Endodermal cell (in vitro differentiated cells): ENCODE data around the gene POLE. TPM values are rescaled to one million over a fixed set of nuclear protein-coding genes. Genes with fewer than 3 reads are reported as not detected.

Experiments used
- DNase-seq: peaks from one replicate; pipeline ENCODE4 v3.0.0-alpha.2; 2017
- H3K27ac ChIP-seq: 2 replicates; pipeline ENCODE4 v1.5.1; 2013; ENCODE audit warnings: mild to moderate bottlenecking, low read depth, low read length, moderate library complexity
- H3K27me3 ChIP-seq: 2 replicates; pipeline ENCODE4 v1.6.1; 2013; ENCODE audit warnings: mild to moderate bottlenecking, low read length, moderate library complexity; ENCODE audit not compliant: insufficient read depth, control insufficient read depth, poor library complexity, severe bottlenecking
- H3K36me3 ChIP-seq: 2 replicates; pipeline ENCODE4 v1.7.0; 2013; ENCODE audit warnings: mild to moderate bottlenecking, low read length, moderate library complexity; ENCODE audit not compliant: control insufficient read depth, insufficient read depth
- H3K4me1 ChIP-seq: one replicate; pipeline ENCODE4 v1.7.0; 2013; ENCODE audit warnings: low read length; ENCODE audit not compliant: control insufficient read depth, insufficient read depth
- H3K4me3 ChIP-seq: 2 replicates; pipeline ENCODE4 v1.5.1; 2013; ENCODE audit warnings: mild to moderate bottlenecking, low read length, moderate library complexity
- H3K9ac ChIP-seq: 2 replicates; pipeline ENCODE4 v1.6.1; 2013; ENCODE audit warnings: mild to moderate bottlenecking, low read length, moderate library complexity; ENCODE audit not compliant: poor library complexity, severe bottlenecking; ENCODE audit errors: extremely low read depth
- H3K9me3 ChIP-seq: 2 replicates; pipeline ENCODE4 v1.6.1; 2013; ENCODE audit warnings: mild to moderate bottlenecking, low read length, moderate library complexity; ENCODE audit not compliant: control insufficient read depth
- H3K27ac Mint-ChIP-seq: 2 replicates; pipeline ENCODE4 v1.8.0; 2020; ENCODE audit warnings: mixed read lengths
- H3K27me3 Mint-ChIP-seq: 2 replicates; pipeline ENCODE4 v1.8.0; 2021; ENCODE audit warnings: mild to moderate bottlenecking, mixed read lengths; ENCODE audit not compliant: insufficient read depth
- H3K36me3 Mint-ChIP-seq: 2 replicates; pipeline ENCODE4 v1.8.0; 2020; ENCODE audit warnings: low read depth, mixed read lengths
- H3K4me1 Mint-ChIP-seq: 2 replicates; pipeline ENCODE4 v1.8.0; 2020; ENCODE audit warnings: mixed read lengths
- H3K4me3 Mint-ChIP-seq: 2 replicates; pipeline ENCODE4 v1.8.0; 2020; ENCODE audit warnings: mild to moderate bottlenecking, moderate library complexity, mixed read lengths
- H3K9me3 Mint-ChIP-seq: 2 replicates; pipeline ENCODE4 v1.8.0; 2020; ENCODE audit warnings: mild to moderate bottlenecking, mixed read lengths
- CTCF ChIP-seq: fragments of 200-600 bp; sonication (generic); conservative IDR thresholded peaks from 2 replicates; pipeline ENCODE4 v1.5.0; 2021; ENCODE audit warnings: antibody characterized with exemption, mild to moderate bottlenecking
- WGBS, 2 experiments: methylation state at CpG; one replicate each; pipeline versions ENCODE4 v1.1.5 to v1.1.7; 2013; ENCODE audit warnings: missing lambda C conversion rate in 2 of 2, mixed read lengths in 1 of 2; ENCODE audit not compliant: insufficient coverage in 1 of 2, insufficient read length in 1 of 2; 5-methylcytosine and 5-hydroxymethylcytosine counted together
- total RNA-seq, 2 donors: library from RNA; stranded (reverse); fragmentation: NEBNext Ultra II Directional in 1 of 2; extraction: Animal tissue kit (Norgen Biotek cat#: 25700) in 1 of 2; gene quantifications; 2 replicates in 1 of 2; 3 replicates in 1 of 2; pipeline ENCODE4 v1.2.1, GENCODE V29; 2021

Gene POLE
- total RNA-seq, 2 donors from 2014 or later: 165 to 212 TPM

- 92 to 100% methylated on average over 2 to 7 of the region's 7 CpGs for WGBS, 2 experiments
- H3K9me3 Mint-ChIP-seq: no peaks in the 10 kb centered on the region
- Histone ChIP-seq H3K27me3 (no peaks in the 10 kb centered on the region), H3K4me3 (no peak overlapping the region), H3K36me3 (peaks cover 90% of the 10 kb centered on the region), H3K4me1 (no peaks in the 10 kb centered on the region), H3K9me3 (no peaks in the 10 kb centered on the region), H3K9ac (no peak overlapping the region), H3K27ac (no peak overlapping the region)
- no peak for TF ChIP-seq CTCF
- no peak overlapping the region for H3K27ac Mint-ChIP-seq
- DNase-seq: no peak
- H3K36me3 Mint-ChIP-seq: peaks cover 82% of the 10 kb centered on the region
- H3K4me3 Mint-ChIP-seq: no peak overlapping the region
- H3K4me1 Mint-ChIP-seq: no peaks in the 10 kb centered on the region
- no peaks in the 10 kb centered on the region for H3K27me3 Mint-ChIP-seq
These were observed 33.4 kb downstream of the POLE start for GRCh38 chr12:132653567-132654290.

GRCh38 chr12:132651444-132652100 is 35.6 kb downstream of the POLE start:
- peaks cover 82% of the 10 kb centered on the region for H3K36me3 Mint-ChIP-seq

More at GRCh38 chr12:132651444-132652100, 35.6 kb downstream of the POLE start:
- Histone ChIP-seq H3K4me3 (no peak overlapping the region), H3K9ac (no peak overlapping the region), H3K27ac (no peak overlapping the region), H3K36me3 (peaks cover 88% of the 10 kb centered on the region), H3K27me3 (no peaks in the 10 kb centered on the region), H3K4me1 (no peaks in the 10 kb centered on the region), H3K9me3 (no peaks in the 10 kb centered on the region)
- H3K27ac Mint-ChIP-seq: peak overlapping the region; percentile 20
- 84 to 88% methylated on average over 5 to 9 of the region's 9 CpGs for WGBS, 2 experiments
- no peak for DNase-seq
- no peaks in the 10 kb centered on the region for H3K9me3 Mint-ChIP-seq
- no peaks in the 10 kb centered on the region for H3K4me1 Mint-ChIP-seq
- no peak for TF ChIP-seq CTCF
- no peaks in the 10 kb centered on the region for H3K27me3 Mint-ChIP-seq
- no peak overlapping the region for H3K4me3 Mint-ChIP-seq
